Measurements from ENCODE around the gene BCOR.

Gene BCOR

DNA sequence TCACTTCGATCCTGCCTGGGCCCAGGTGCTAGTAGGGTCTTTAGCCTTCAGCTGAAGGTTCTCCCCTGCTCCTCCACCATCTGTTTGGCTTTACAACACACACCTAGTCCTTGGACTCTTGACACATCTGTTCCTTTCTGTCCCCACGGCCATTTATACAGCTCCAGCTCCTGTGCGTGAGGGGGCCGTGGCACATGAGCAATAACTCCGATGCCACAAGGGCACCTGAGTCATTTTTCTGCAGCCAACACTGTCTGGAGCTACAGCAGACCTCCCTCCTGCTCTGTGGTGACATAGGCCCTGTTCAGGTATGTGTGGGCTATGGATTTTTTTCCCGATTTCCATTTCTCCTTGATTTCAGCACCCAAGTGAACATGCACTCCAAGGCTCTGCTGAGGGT is 44.7 kb upstream of the BCOR start:
- no peaks in the 10 kb centered on the region for H3K27me3 ChIP-seq (ENCODE audit: insufficient read depth, poor library complexity, severe bottlenecking)
- no peak overlapping the region for H3K4me3 ChIP-seq (replicated peaks; ENCODE audit: insufficient read depth, low read length)
- TF ChIP-seq CTCF (IDR thresholded peaks at IDR 0.05; ENCODE audit: insufficient read depth, low read length) (no peak), SPI1 (IDR thresholded peaks at IDR 0.05; ENCODE audit: borderline replicate concordance, low read depth) (no peak), POLR2AphosphoS5 (IDR thresholded peaks at IDR 0.05; ENCODE audit: low read depth) (no peak), GABPA (IDR thresholded peaks at IDR 0.05; ENCODE audit: low read depth) (no peak), REST (IDR thresholded peaks at IDR 0.05; ENCODE audit: insufficient replicate concordance, low read depth) (no peak)
- no peak overlapping the region for H3K27ac ChIP-seq (replicated peaks)
- DNase-seq (ENCODE audit: low read depth in 1 of 2, low spot score in 1 of 2), result no peak

DNA sequence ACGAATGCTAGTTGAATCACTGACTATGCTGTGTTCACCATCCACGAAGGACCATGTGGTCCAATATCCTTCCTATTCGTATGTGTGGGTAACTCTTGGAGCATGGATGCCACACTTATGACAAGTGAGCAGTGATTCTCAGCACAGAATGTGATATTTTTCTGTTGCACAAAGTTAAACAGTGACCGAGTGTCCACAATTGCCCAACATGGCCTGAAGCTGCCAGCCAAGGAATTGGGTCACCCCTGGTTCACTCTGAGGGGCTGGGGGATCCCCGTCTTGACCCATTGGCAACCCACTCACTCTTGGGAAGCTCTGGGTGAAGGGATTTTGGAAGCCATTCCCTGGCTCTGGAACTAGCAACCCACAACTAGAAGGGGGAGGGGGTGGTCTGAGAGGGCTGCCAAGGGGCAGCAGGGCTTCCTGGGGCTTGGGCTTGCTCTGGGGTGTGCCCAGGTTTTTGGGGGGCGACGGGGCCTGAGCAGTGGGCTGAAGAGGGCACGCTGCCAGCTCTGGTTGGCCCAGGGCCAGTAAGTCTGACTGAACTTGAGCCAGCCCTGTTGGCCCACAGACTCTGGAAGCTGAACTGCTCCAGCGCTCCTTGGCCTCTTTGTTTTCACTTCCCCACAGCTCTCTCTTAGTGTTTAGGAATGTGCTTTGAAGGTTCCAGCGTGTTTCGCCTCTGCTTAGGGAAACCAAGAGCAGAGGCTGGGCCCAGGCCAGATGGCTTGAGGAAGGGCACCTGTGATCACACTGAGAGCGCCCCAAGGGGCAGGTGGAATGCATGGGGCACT is 43.1 kb upstream of the BCOR start:
- no peak overlapping the region for H3K27ac ChIP-seq (replicated peaks)
- no peak for DNase-seq (ENCODE audit: low read depth in 1 of 2, low spot score in 1 of 2)
- H3K27me3 ChIP-seq (ENCODE audit: insufficient read depth, poor library complexity, severe bottlenecking), result no peaks in the 10 kb centered on the region
- no peak overlapping the region for H3K4me3 ChIP-seq (replicated peaks; ENCODE audit: insufficient read depth, low read length)
- no peak for TF ChIP-seq SPI1 (IDR thresholded peaks at IDR 0.05; ENCODE audit: borderline replicate concordance, low read depth)
- no peak for TF ChIP-seq CTCF (IDR thresholded peaks at IDR 0.05; ENCODE audit: insufficient read depth, low read length)
- TF ChIP-seq REST (IDR thresholded peaks at IDR 0.05; ENCODE audit: insufficient replicate concordance, low read depth), result no peak
- no peak for TF ChIP-seq GABPA (IDR thresholded peaks at IDR 0.05; ENCODE audit: low read depth)
- no peak for TF ChIP-seq POLR2AphosphoS5 (IDR thresholded peaks at IDR 0.05; ENCODE audit: low read depth)

DNA sequence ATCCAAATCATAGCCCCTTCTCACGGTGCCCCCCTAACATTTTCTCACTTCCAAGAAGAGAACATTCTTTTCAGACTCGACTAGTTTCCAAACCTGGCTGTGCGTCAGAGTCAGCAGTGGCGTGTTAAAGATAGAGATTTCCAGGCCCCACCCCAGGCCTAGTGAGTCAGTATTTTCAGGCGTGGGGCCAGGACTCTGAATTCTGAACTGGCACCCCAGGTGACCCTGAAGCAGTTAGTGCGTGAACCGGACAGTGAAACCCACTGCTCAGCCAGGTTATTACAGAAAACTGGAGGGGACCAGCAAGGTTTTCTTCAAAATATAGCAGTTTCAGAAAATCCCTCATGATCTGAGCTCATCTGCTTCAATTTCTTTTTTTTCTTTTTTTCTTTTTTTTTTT is 35.0 kb upstream of the BCOR start:
- no peak overlapping the region for H3K27ac ChIP-seq (replicated peaks)
- no peak for DNase-seq (ENCODE audit: low read depth in 1 of 2, low spot score in 1 of 2)

More for the DNA sequence above, 35.0 kb upstream of the BCOR start:
- TF ChIP-seq GABPA (IDR thresholded peaks at IDR 0.05; ENCODE audit: low read depth) (no peak), SPI1 (IDR thresholded peaks at IDR 0.05; ENCODE audit: borderline replicate concordance, low read depth) (no peak), POLR2AphosphoS5 (IDR thresholded peaks at IDR 0.05; ENCODE audit: low read depth) (no peak), CTCF (IDR thresholded peaks at IDR 0.05; ENCODE audit: insufficient read depth, low read length) (no peak), REST (IDR thresholded peaks at IDR 0.05; ENCODE audit: insufficient replicate concordance, low read depth) (no peak)
- Histone ChIP-seq H3K4me3 (replicated peaks; ENCODE audit: insufficient read depth, low read length) (no peak overlapping the region), H3K27me3 (ENCODE audit: insufficient read depth, poor library complexity, severe bottlenecking) (no peaks in the 10 kb centered on the region)
